ENCODE results near the gene SLC35G3.

DNA sequence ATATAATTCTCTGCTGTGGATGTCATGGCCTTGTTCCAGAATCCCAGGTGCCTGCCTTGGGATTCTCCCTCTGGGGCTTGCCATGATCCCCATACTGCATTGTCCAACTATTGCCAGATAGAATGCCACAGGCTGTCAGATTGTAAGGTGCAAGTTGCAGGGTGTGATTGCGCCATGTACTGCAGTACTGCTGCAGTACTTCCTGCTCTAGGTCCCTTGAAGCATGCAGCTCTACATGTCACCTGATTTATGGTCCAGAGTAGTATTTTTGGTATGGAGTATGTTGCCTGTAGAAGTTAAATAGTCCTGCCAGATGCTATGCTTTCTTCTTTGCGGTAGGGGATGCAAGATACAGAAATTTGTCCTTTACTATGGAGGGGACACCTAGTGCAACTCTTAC, 41.7 kb upstream of the SLC35G3 start:
- TF ChIP-seq TBP (CRISPR knock-in tag; IDR thresholded peaks at IDR 0.05), result no peak
- no peak for TF ChIP-seq EP300 (IDR thresholded peaks at IDR 0.05; ENCODE audit: low read depth in 2 of 2, low read length in 2 of 2)
- no peak for TF ChIP-seq EP300 (CRISPR knock-in tag; IDR thresholded peaks at IDR 0.05; ENCODE audit: borderline replicate concordance)
- TF ChIP-seq POLR2AphosphoS5 (IDR thresholded peaks at IDR 0.05; ENCODE audit: low read depth, low read length), result no peak
- TF ChIP-seq SUZ12 (IDR thresholded peaks at IDR 0.05; ENCODE audit: low read depth, low read length), result no peak
- no peak for TF ChIP-seq ZNF678 (CRISPR knock-in tag; IDR thresholded peaks at IDR 0.05)
- TF ChIP-seq, protein P1, sequence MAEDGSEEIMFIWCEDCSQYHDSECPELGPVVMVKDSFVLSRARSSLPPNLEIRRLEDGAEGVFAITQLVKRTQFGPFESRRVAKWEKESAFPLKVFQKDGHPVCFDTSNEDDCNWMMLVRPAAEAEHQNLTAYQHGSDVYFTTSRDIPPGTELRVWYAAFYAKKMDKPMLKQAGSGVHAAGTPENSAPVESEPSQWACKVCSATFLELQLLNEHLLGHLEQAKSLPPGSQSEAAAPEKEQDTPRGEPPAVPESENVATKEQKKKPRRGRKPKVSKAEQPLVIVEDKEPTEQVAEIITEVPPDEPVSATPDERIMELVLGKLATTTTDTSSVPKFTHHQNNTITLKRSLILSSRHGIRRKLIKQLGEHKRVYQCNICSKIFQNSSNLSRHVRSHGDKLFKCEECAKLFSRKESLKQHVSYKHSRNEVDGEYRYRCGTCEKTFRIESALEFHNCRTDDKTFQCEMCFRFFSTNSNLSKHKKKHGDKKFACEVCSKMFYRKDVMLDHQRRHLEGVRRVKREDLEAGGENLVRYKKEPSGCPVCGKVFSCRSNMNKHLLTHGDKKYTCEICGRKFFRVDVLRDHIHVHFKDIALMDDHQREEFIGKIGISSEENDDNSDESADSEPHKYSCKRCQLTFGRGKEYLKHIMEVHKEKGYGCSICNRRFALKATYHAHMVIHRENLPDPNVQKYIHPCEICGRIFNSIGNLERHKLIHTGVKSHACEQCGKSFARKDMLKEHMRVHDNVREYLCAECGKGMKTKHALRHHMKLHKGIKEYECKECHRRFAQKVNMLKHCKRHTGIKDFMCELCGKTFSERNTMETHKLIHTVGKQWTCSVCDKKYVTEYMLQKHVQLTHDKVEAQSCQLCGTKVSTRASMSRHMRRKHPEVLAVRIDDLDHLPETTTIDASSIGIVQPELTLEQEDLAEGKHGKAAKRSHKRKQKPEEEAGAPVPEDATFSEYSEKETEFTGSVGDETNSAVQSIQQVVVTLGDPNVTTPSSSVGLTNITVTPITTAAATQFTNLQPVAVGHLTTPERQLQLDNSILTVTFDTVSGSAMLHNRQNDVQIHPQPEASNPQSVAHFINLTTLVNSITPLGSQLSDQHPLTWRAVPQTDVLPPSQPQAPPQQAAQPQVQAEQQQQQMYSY (CRISPR knock-in tag; IDR thresholded peaks at IDR 0.05), result no peak
- no peak for TF ChIP-seq MAX (IDR thresholded peaks at IDR 0.05)
